MCF 10A (cell line): ENCODE measurements around the gene SPTB. TPM values are rescaled to one million over a fixed set of nuclear protein-coding genes. Genes with fewer than 3 reads are reported as not detected.

Source experiments
- BruUV-seq: library from RNA; stranded (reverse); fragments of 400-500 nt; replicated peaks from 2 replicates; lab custom pipeline; 2021; lab: Mats Ljungman, UMichigan
- CTCF ChIA-PET: fragments of 300-600 bp; sonication (Branson Sonifier 250); formaldehyde crosslinking; extraction: SDS; loops from one replicate; lab custom pipeline; 2021; ENCODE audit warnings: antibody characterized with exemption, inconsistent platforms; lab: Yijun Ruan, JAX
- POLR2A ChIA-PET: fragments of 300-600, 350-650 bp; sonication (Branson Sonifier 250); formaldehyde crosslinking; extraction: SDS; loops from one replicate; lab custom pipeline; 2020; ENCODE audit warnings: antibody characterized with exemption, inconsistent platforms; lab: Yijun Ruan, JAX
- DNase-seq: peaks from one replicate; pipeline ENCODE4 v3.0.0-alpha.2; 2018; ENCODE audit not compliant: unreplicated experiment
- H3K27ac Mint-ChIP-seq: one replicate; pipeline ENCODE4 v1.8.0; 2022; ENCODE audit warnings: mild to moderate bottlenecking, low read depth, mixed read lengths; ENCODE audit not compliant: unreplicated experiment
- H3K27me3 Mint-ChIP-seq: one replicate; pipeline ENCODE4 v1.8.0; 2022; ENCODE audit warnings: mixed read lengths; ENCODE audit not compliant: insufficient read depth, unreplicated experiment
- H3K36me3 Mint-ChIP-seq: one replicate; pipeline ENCODE4 v1.8.0; 2022; ENCODE audit warnings: mild to moderate bottlenecking, moderate library complexity, mixed read lengths; ENCODE audit not compliant: insufficient read depth, unreplicated experiment
- H3K4me1 Mint-ChIP-seq: one replicate; pipeline ENCODE4 v1.8.0; 2022; ENCODE audit warnings: mixed read lengths; ENCODE audit not compliant: insufficient read depth, unreplicated experiment
- H3K4me3 Mint-ChIP-seq: one replicate; pipeline ENCODE4 v1.8.0; 2022; ENCODE audit warnings: mild to moderate bottlenecking, moderate library complexity, mixed read lengths; ENCODE audit not compliant: unreplicated experiment
- H3K9me3 Mint-ChIP-seq: one replicate; pipeline ENCODE4 v1.8.0; 2022; ENCODE audit warnings: mixed read lengths; ENCODE audit not compliant: unreplicated experiment
- intact Hi-C: fragments of 100-400 bp; cut with micrococcal nuclease; formaldehyde crosslinking; loops from 2 replicates; pipeline ENCODE4 v1.14.1; 2022
- total RNA-seq: library from RNA; stranded (reverse); gene quantifications from 2 replicates; pipeline ENCODE4 v1.2.3, GENCODE V29; 2022
- TF ChIP-seq, protein P1 (sequence below): fragments of 200-600 bp; IDR thresholded peaks from one replicate; pipeline ENCODE4 v1.8.0; 2022; ENCODE audit warnings: antibody characterized with exemption, mild to moderate bottlenecking; ENCODE audit not compliant: unreplicated experiment

Gene SPTB
- total RNA-seq, 1 experiment from 2014 or later, result 1.3 TPM

DNA sequence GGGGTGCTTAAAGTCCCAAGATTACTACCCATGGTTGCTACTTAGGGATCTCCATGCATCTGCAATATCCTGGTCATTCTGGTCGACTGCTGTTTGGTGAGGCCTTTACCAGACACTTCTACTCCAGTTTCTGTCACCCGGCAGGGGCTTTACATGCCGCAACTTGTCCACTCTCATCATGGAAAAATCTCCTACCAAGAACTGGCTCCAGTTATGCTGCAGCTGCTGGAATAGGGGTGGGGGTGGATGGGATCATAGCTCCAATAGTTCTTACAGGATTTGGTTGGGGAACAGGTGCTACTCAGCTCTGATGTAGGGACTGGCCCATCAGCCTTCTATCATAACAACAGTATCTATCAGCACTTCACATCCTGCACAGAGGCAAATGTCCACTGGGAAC is 51.6 kb downstream of the SPTB start:
- Mint-ChIP-seq H3K27me3 (peaks cover 12% of the 10 kb centered on the region), H3K36me3 (no peaks in the 10 kb centered on the region), H3K4me3 (no peak overlapping the region), H3K9me3 (no peaks in the 10 kb centered on the region), H3K27ac (no peak overlapping the region), H3K4me1 (peaks cover 17% of the 10 kb centered on the region)
- intact Hi-C loops, result no loop called here
- no TSS peak for BruUV-seq
- TF ChIP-seq, protein P1, sequence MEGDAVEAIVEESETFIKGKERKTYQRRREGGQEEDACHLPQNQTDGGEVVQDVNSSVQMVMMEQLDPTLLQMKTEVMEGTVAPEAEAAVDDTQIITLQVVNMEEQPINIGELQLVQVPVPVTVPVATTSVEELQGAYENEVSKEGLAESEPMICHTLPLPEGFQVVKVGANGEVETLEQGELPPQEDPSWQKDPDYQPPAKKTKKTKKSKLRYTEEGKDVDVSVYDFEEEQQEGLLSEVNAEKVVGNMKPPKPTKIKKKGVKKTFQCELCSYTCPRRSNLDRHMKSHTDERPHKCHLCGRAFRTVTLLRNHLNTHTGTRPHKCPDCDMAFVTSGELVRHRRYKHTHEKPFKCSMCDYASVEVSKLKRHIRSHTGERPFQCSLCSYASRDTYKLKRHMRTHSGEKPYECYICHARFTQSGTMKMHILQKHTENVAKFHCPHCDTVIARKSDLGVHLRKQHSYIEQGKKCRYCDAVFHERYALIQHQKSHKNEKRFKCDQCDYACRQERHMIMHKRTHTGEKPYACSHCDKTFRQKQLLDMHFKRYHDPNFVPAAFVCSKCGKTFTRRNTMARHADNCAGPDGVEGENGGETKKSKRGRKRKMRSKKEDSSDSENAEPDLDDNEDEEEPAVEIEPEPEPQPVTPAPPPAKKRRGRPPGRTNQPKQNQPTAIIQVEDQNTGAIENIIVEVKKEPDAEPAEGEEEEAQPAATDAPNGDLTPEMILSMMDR, result no peak
- CTCF ChIA-PET, result interaction anchor here (0.6 to 13.5 kb wide), 3 partner anchors 13 to 157 kb away, joined by 4 to 235 read pairs (median 4); no protein-coding TSS in a partner anchor
- DNase-seq, result no peak
- POLR2A ChIA-PET, result no interaction called here

DNA sequence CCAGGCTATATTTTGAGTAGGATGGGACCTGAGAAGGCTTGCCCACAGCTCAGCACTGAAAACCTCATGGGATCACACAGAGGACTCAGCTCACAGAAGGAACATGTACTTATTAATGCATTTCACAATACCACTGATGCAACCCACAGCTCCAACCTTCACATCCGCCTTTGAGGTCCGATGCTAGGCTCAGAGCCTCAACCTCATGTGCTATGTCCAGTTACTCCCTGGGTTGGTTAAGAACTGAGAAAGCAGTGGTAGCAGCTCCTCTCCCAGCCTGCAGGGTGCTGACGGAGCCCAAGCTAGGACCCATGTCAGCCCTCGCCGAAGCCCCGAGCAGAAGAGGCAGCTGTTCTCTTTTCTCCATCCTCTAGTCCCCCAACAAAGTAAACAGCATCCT is 52.9 kb downstream of the SPTB start:
- ChIA-PET CTCF (interaction anchor here (0.6 to 13.5 kb wide), 6 partner anchors 25 to 193 kb away, joined by 3 to 235 read pairs (median 4); partner anchors contain the start of gene SPTB), POLR2A (interaction anchor here (0.5 to 1.1 kb wide), 3 partner anchors 11 to 272 kb away, joined by 3 read pairs; no protein-coding TSS in a partner anchor)
- no peaks in the 10 kb centered on the region for H3K9me3 Mint-ChIP-seq
- peaks cover 12% of the 10 kb centered on the region for H3K27me3 Mint-ChIP-seq
- intact Hi-C loops, result no loop called here
- no peak overlapping the region for H3K27ac Mint-ChIP-seq
- BruUV-seq, result no TSS peak
- no peaks in the 10 kb centered on the region for H3K36me3 Mint-ChIP-seq
- TF ChIP-seq, protein P1, result no peak
- peaks cover 17% of the 10 kb centered on the region for H3K4me1 Mint-ChIP-seq
- no peak overlapping the region for H3K4me3 Mint-ChIP-seq
- peak; percentile 52 for DNase-seq

DNA sequence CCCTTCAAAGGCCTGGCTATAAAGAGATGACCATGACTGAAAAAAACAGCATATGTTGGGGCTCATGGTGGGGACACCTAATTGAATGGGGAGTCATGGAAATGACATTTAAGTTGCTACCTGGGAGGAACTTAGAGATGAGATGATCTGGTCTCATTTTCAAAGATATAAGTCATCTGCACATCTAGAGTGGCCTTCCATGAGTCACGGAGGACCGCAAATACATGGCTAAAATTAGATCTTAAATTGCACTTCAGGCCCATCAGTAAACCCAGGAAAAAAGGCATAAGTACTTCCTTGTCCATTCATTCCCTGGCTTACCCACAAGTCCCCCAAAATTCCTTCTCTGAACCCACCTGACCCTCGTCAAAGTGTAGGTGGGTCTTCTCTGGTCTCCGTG is 53.4 kb downstream of the SPTB start:
- CTCF ChIA-PET, result interaction anchor here (0.6 to 13.5 kb wide), 9 partner anchors 20 to 194 kb away, joined by 3 to 235 read pairs (median 4); partner anchors contain the start of gene SPTB
- POLR2A ChIA-PET, result interaction anchor here (0.5 to 1.1 kb wide), 5 partner anchors 12 to 272 kb away, joined by 3 read pairs; no protein-coding TSS in a partner anchor

DNA sequence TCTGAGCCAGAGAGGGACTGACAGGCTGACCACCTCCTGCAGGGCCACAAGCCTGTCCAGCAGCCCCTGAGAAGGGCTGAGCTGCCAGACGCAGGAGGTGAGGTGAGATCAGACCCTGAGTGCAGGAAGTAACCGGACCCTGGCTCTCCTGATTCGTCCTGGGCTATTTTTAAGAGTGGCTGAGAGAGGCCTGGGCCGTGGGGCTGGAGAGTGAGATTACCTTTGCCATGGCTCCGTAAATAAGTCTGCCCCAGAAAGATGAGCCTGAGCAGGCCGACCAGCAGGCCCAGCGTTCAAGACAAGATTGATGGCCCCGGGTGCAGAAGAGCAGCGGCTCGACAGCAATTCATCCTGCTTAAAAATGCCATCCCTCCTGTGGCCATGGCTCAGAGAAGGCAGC is 54.2 kb downstream of the SPTB start:
- TF ChIP-seq, protein P1, result no peak
- Mint-ChIP-seq H3K27me3 (peaks cover 12% of the 10 kb centered on the region), H3K9me3 (no peaks in the 10 kb centered on the region), H3K4me3 (no peak overlapping the region), H3K27ac (no peak overlapping the region), H3K4me1 (peaks cover 17% of the 10 kb centered on the region), H3K36me3 (no peaks in the 10 kb centered on the region)
- DNase-seq, result no peak
- no TSS peak for BruUV-seq
- CTCF ChIA-PET, result interaction anchor here (0.6 to 13.5 kb wide), 6 partner anchors 13 to 66 kb away, joined by 3 to 235 read pairs (median 4); partner anchors contain the start of gene SPTB
- POLR2A ChIA-PET, result interaction anchor here (0.7 kb wide), 1 partner anchor 96 kb away, joined by 3 read pairs; no protein-coding TSS in a partner anchor
- intact Hi-C loops, result no loop called here

More for the DNA sequence above, 53.4 kb downstream of the SPTB start:
- Mint-ChIP-seq H3K27ac (no peak overlapping the region), H3K36me3 (no peaks in the 10 kb centered on the region), H3K9me3 (no peaks in the 10 kb centered on the region), H3K4me3 (no peak overlapping the region), H3K27me3 (peaks cover 12% of the 10 kb centered on the region), H3K4me1 (peaks cover 17% of the 10 kb centered on the region)
- TF ChIP-seq, protein P1, result no peak
- intact Hi-C loops, result no loop called here
- DNase-seq, result no peak
- BruUV-seq, result no TSS peak
